Activated T-cell treated with anti-CD3 and anti-CD28 coated beads for 4 hours (primary cell): Measurements from ENCODE around the gene TDP2.
A peak's percentile ranks its signal among the peaks of the same experiment; 100 is the strongest.
"Not testable (repeated sequence)": the region's sequence is repeated elsewhere in the genome, so short reads cannot be mapped to it uniquely, and the experiment has no call there.

Source experiments
- DNase-seq: peaks from one replicate; pipeline ENCODE4 v3.0.0-alpha.2; 2020

The TDP2 gene

DNA sequence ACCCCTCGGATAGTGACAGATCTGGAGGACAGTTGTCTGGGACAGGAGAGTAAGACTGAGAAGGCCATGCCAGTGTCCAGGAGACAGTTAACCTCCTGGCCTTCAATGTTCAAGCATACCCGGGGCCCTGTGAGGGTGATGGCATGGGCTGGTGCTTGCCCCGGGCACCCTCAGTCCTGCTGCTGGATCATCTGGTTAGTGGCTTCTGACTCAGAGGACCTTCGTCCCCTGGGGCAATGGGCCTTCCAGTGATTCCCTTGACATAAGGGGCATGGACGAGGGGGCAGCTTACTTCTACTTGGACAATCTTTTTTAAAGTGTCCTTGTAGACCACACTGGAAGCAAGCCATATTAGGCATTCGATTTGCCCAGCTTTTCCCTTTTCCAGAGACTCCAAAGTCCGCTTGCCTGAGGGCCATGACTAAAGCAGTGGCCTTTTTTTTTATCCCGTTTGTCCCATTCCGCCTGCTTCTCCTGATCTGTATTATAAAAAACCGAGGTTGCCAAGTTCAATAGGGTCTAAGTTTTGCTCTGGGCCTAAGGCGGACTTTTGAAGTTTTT is 12.2 kb upstream of the TDP2 start:
- not testable (repeated sequence) for DNase-seq

DNA sequence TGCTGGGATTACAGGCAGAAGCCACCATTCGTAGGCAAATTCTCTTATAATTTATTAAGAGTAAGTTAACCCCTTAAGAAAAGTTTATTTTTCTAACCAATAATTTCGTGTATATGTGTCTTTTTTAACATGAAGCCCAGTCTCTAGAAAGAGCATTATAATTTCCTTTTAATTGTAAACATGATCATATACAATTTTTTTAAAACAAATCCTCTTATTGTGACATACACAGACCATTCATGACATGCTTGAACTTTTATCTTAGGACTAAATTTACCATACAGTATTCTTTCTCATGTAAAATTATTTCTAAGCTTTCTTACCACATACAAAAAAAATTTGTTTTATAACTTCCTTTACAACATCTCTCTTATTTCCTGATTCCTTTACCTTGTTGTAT is 6.9 kb upstream of the TDP2 start:
- DNase-seq: no peak

DNA sequence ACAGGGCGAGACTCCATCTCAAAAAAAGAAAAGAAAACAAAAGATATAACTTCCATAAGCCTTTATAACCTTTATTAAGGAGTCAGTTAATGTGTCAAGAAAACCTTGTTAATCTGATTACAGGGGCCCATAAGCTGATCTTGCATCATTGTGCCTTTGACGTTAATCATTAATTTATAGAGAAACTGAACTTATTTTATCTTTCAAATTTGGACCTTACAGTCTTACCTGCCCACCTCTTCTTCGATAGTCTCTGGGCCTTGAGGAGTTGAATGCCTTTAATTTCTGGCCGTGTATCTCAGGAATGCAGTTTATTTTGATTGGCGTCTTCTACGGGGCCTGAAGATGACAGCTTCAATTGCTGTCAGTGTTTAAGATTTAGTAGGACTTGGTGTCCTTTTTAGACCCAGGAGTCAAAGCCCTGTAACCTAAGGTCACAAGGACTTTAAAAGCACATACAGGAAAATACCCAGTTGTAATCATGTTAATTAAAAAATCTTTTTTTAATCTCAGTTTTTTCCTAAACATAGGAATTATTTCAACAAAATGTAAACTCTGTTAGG is 6.0 kb upstream of the TDP2 start:
- no peak for DNase-seq

DNA sequence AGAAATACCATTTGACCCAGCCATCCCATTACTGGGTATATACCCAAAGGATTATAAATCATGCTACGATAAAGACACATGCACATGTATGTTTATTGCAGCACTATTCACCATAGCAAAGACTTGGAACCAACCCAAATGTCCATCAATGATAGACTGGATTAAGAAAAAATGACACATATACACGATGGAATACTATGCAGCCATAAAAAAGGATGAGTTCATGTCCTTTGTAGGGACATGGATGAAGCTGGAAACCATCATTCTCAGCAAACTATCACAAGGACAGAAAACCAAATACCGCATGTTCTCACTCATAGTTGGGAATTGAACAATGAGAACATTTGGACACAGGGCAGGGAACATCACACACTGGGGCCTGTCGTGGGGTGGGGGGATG is 4.4 kb upstream of the TDP2 start:
- DNase-seq: not testable (repeated sequence)

DNA sequence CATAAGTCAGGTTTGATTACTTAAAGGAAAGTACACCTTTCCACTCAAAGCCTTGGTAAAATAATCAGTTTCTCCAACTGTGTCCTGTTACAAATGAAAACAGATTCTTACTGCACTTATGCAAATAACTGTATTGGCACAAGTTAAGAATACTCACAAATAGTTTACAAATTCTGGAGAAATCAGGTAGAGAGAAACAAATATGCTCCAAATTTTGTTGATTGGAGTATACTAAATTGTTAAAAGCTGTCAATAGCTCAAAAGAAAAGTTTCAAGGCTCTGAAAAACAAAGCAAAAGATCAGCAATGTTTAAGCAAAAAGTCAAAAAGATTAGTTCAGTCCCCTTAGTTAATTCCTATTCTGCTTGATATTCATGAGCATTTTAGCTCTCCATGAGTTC is 3.8 kb upstream of the TDP2 start:
- not testable (repeated sequence) for DNase-seq

DNA sequence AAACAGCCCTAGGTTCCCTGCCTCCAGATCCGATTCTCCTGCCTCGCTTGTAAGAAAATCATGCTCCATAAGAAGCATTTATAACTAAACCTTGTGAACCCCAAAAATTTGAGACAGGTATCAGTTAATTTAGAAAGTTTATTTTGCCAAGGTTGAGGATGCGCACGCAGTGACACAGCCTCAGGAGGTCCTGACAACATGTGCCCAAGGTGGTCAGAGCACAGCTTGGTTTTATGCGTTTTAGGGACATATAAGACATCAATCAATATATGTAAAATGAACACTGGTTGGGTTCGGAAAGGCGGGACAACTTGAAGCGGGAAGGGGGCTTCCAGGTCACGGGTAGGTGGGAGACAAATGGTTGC is 2.3 kb upstream of the TDP2 start:
- DNase-seq: no peak

DNA sequence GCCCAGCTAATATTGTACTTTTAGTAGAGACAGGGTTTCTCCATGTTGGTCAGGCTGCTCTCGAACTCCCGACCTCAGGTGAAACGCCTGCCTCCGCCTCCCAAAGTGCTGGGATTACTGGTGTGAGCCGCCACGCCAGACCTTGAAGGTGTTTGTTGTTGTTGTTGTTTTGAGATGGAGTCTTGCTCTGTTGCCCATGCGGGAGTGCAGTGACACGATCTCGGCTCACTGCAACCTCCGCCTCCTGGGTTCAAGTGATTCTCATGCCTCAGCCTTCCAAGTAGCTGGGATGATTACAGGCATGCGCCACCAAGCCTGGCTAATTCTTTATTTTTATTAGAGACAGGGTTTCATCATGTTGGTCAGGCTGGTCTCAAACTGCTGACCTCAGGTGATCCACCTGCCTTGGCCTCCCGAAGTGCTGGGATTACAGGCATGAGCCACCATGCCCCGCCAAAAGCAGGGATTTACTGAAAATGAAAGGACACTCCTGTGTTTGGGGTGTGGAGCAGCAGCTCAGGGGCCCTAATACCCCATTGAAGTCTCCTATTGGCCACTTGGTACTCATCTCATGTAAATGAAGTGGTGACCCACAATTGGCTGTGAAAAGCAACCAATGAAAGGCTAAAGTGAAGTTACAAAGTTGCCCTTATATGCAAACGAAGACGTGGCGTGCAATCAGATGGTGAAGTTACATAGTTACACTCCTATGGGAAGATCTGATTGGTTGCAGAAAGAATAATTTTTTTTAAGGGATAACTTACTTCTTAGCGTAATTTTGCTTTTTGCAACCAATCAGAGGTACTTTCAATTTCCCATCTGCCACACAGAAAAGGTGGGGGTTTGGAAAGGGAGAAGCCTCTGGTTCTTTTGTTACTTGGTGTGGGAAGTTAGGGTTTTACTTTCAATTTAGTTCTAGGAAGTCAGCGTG is 1.6 kb upstream of the TDP2 start:
- DNase-seq: not testable (repeated sequence)

DNA sequence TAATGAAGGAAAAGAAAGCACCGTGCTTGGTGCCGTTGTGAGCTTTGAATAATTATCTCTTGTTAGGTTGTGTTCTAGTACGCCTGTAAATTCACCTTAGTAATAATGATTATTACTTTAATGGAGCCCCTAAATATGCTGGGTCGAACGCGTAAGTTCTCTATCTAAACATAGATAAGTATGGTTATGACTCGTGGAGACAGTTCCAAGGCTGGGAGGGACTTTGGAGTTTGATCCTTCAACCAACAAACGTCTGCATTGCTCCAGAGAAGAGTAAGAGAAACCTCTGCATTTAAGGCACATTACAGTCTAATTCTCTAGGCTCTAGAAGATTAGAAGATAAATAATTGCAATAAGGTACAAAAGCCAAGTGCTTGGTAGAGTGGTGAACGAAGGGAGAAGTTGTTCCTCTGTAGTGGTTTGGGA is 692 bp upstream of the TDP2 start:
- DNase-seq: no peak

DNA sequence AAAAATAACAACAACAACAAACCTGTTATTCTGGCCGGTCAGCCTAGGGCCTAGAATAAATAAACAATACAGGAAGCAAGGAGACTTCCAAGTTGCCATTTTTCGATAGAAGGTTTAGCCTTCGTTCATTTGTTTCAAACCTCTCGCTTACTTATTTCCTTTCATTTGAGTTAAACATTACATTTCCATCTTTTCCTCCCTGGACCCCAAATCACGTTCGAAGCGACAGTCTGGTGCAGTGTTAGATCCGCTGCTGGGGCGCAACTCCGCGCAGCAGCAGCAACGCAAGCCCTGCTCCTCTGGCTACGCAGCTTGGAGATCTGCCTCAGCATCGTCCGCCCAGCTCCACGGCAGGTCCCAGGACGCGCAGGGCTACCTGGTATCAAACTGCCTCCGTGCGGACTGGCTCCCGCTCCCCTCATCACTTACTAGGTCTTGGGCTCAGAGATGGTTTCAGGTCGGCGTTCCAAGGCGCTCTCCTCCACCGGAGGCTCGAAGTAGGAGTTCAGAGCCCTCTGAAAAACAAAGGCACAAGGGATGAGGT is 530 bp downstream of the TDP2 start:
- DNase-seq: peak; percentile 21

DNA sequence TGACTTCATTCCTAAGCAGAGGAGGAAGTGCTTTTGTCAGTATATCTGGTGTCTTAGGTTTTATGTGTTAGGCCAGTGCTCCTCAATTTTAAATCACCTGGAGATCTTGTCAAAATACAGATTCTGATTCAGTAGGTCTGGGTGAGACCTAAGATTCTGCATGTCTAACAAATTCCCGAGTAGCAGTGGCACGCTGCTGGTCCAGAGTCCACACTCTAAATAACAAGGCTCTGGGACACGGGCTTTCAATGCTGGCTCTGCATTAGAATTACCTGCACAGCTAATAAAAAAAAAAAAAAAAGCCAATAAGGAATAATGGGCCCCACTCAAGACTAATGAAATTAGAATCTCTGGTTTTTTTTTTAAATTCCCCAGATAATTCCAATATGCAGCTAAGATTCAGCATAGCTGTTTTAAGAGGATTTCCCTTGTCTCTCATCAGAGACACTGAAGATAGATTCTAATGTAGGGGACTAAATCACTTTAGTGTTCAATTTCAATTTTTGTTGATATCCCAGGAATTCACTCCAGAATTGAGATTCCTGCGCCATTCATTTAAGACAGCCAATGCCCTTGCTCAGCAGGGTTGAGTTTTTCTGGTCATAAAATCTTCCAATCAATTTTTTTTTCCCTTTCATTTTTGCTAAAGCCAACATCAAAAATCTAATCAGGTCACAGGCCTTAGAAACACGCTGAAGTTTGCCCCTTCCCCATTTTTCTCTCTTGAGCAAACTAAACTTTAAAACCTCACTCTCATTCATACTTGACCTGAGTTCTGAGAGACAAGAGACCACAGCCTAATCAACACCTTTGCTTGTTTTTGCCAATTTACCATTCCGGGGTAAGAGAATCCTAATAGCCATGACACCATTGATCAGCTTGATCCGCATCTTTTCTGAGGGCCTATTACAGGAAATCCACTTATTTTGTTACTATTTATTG is 2.4 kb downstream of the TDP2 start:
- no peak for DNase-seq

DNA sequence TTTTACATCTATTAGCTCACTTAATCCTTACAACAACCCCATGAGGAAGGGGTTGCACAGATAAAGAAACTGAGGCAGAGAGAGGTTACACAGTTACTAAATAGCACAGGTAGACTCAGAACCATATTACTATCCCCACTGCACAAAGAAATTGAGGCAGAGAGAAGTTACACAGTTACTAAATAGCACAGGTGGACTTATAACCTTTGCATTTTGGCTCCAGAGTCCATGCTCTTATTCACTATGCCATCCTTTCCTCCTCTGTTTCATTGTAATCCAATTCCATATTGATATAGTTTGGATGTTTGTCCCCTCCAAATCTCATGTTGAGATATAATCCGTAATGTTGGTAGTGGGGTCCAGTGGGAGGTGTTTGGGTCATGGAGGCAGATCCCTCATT is 3.5 kb downstream of the TDP2 start:
- DNase-seq: no peak

DNA sequence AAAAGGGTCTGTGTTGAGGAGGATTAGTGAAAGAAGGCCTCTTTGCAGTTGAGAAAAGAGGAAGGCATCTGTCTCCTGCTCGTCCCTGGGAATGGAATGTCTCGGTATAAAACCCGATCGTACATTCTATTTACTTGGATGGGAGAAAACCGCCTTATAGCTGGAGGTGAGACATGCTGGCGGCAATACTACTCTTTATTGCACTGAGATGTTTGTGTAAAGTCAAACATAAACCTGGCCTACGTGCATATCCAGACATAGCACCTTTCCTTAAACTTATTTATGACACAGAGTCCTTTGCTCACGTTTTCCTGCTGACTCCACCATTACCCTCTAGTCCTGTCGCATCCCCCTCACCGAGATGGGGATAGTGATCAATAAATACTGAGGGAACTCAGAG is 4.5 kb downstream of the TDP2 start:
- no peak for DNase-seq

DNA sequence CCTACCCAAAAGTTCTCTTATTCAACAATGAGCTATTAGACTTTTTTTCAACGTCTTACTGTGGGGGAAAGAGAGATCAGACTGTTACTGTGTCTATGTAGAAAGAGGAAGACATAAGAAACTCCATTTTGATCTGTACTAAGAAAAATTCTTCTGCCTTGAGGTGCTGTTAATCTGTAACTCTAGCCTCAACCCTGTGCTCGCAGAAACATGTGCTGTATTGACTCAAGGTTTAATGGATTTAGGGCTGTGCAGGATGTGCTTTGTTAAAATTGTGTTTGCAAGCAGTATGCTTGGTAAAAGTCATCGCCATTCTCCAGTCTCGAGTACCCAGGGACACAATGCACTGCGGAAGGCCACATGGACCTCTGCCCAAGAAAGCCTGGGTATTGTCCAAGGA is 4.9 kb downstream of the TDP2 start:
- DNase-seq: not testable (repeated sequence)

DNA sequence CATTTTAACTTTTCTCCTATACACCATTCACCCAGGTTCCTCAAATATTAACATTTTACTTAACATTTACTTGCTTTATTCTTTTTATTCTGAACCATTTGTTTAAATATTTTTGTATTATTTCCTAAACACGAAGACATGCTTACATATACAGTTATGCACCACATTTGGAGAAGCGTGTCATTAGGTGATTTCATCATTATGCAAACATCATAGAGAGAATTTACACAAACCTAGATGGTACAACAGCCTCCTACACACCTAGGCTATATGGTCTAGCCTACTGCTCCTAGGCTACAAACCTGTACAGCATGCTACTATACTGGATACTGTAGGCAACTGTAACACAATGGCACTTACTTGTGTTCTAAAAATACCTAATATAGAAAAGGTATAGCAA is 6.6 kb downstream of the TDP2 start:
- no peak for DNase-seq

DNA sequence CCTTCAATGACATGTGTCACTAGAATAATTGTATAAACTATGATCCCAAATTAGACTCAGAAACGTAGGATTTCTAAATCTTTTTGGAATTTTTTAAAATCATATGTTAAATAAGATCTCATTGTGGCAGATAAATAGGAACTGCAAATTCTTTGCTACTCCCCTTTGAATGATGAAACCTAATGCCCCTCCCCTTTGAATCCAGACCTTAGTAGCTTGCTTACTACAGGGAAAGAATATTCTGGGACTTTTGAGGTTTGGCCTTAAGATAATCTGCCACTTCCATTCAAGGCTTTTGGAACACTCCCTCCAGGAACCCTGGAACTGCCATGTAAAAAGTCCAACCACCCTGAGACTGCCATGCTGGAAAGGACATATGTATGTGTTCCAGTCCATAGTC is 7.1 kb downstream of the TDP2 start:
- DNase-seq: no peak

DNA sequence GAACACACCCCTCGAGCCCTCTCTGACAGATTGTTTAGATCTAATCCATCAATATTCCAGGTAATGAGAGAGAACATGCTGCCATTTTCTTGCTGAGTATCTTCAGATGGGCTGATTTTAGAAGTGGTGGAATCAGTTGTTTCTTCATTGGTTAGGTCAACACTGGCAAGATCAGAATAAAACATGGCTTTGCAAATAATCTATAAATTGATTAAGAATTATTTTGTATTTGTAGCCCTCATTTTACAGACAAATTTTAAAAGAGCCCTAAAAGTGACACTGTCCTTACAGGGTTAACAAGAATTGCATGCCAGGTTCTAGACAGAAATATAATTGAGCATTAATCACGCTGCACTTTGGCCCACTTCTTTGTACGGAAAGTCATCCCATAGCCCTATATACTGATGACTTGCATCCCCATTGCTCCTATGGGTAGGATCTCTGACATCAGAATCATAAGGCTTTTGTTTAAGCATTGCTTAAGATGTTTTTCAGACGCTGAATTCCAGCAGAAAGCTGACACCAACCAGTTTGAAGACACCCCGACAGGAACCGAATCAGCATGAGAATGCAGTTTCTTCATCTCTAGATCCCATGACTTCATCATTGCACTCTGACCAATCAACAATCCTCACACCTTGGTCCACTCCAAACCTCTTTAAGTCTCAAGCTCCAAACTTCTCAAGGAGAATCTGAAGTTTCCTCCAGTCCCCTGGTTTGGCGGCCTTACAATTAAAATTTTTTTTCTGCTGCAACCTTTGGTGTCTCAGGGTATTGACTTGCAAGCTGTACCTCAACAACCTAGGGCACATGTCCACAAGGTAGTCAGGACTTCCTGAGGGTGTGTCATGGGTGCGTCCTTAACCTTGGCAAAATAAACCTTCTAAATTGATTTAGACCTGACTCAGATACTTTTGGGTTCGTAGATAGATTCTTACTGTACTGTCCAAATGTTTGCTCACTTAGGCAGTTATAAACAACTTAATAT is 7.8 kb downstream of the TDP2 start:
- DNase-seq: no peak

DNA sequence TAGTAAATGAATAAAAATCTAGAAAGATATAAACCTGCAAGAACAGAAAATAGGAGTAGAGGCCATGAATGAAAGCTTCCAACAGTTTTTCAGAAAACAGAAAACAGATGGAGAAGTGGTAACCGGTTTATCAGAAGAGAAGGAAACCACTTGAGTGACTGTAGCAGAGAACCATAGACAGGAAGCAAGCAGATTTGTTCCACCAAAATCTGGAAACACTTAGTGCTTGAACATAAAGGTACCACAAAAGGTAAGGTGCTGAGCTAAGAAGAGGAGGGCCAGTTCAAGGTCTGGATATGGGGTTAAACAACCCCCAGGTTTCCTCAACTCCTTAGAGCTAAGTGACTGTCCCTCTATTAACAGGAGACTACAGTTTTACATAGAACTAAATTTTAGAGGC is 11.5 kb downstream of the TDP2 start:
- DNase-seq: no peak

DNA sequence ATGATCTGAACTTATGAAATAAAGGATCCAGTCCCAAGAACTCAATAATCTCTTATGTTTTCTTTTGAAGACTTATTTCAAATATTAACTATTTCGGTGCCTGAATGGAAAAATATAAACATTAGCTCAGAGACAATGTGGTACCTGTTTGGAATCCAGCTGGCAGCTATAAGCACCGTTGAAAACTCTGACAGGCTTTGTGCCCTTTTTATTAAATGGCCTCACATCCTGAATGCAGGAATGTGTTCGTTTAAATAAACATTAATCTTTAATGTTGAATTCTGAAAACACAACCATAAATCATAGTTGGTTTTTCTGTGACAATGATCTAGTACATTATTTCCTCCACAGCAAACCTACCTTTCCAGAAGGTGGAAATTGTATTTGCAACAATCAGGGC is 16.3 kb downstream of the TDP2 start:
- DNase-seq: no peak

DNA sequence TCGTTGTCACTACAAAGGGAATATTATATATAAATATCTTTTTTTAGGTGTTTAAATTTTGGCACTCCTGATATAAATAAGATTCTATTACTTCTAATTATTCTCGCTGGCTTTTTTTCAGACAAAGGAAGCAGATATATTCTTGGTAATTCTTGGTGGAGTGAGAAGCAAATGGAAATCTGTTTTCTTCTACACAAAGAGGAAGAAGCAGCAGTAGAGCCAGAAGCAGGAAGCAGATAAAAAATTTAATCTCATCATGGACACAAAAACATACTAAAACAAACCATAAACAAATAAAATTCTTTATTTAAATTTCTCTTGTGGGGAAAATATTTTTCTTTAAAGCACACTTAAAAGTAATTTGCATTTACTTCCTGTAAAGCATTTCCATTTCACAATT is 17.0 kb downstream of the TDP2 start:
- DNase-seq: no peak

DNA sequence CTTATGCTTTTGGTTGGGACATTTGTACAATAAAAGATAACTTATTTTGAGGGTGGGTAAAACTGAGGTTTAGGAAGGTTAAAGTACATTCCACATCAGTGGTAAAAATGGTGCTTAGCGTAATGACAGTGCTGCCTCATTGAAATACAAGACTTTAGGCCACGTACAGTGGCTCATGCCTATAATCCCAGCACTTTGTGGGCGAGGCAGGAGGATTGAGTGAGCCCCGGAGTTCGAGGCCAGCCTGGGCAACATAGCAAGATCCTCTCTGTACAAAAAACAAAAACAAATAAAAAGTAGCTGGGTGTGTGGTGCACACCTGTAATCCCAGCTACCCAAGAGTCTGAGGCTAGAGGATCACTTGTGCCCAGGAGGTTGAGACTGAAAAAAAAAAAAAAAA is 18.4 kb downstream of the TDP2 start:
- no peak for DNase-seq

DNA sequence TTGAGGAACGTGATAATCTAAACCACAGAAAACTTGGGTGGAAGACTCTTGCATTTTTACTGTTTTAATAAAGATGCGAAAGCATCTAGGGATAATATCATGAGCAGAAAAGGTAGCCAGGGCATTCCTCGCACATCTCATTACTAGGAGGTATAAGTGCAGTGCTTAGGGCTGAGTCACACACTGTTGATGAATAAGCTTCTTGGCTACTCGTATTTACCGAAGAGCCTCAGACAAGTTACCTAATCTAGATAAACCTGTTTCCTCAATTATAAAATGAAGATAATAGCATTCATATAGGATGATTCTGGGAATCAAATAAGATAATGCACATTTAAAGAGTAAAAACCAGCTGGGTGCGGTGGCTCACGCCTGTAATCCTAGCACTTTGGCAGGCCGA is 19.9 kb downstream of the TDP2 start:
- no peak for DNase-seq

DNA sequence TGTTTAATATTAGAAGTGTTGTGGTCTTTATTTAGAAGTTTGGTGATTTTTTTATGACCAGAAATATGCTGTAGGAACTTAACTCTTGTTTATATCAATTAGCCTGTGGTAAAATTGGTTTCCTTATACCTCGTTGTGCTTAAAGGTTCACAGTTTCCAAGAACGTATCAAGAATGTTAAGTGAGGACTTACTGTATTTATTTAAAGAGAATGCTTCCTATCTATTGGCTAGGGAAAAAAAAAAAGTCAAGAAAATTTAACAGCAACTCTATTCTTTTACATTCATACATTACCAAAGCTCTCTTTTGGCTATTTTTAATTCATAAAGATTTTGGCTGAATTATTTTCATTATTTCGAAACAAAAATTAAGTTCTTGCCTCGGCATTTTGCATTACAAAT is 22.3 kb downstream of the TDP2 start:
- no peak for DNase-seq
